HG03280 (cell line): ENCODE measurements around the gene BICDL2.

Experiments
- ATAC-seq: cut with Tn5 transposase; IDR thresholded peaks from one replicate; pipeline ENCODE4 v1.9.1; 2021; ENCODE audit warnings: mild to moderate bottlenecking, moderate library complexity; ENCODE audit not compliant: unreplicated experiment

The BICDL2 gene

DNA sequence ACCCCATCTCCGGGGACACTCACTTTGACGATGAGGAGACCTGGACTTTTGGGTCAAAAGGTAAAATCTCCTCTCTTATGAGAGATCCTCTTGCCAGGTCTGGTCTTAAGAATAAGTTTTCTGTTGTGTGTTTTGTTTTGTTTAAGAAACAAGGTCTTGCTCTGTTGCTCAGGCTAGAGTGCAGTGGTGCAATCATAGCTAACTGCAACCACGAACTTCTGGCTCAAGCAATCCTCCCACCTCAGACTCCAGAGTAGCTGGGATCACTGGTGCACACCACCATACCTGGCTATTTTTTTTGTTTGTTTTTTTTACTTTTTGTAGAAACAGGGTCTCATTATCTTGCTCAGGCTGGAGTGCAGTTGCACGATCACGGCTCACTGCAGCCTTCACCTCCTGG, 13.7 kb upstream of the BICDL2 start:
- ATAC-seq = no peak

DNA sequence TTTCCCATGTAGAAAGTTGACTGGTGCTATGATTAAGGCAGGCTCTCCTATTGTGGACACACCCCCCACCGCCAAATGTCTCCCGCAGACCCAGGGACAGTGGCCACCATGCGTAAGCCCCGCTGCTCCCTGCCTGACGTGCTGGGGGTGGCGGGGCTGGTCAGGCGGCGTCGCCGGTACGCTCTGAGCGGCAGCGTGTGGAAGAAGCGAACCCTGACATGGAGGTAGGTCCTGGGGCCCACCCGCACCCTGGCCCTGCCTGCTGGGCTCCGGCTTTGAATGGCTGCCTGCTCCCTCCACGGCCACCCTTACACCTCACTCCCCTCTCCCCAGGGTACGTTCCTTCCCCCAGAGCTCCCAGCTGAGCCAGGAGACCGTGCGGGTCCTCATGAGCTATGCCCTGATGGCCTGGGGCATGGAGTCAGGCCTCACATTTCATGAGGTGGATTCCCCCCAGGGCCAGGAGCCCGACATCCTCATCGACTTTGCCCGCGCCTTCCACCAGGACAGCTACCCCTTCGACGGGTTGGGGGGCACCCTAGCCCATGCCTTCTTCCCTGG, 13.3 kb upstream of the BICDL2 start:
- ATAC-seq = no peak

DNA sequence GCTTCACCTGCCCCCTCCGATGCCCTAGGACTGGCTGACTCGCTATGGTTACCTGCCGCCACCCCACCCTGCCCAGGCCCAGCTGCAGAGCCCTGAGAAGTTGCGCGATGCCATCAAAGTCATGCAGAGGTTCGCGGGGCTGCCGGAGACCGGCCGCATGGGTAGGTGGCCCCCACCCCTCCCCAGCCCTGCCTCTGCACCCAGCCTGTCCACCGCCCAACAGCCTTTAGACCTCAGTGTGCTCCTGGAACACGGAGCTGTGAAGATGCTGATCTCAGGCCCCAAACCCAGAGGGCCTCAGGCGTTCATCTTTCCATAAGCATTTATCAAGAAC, 10.6 kb upstream of the BICDL2 start:
- ATAC-seq = no peak

DNA sequence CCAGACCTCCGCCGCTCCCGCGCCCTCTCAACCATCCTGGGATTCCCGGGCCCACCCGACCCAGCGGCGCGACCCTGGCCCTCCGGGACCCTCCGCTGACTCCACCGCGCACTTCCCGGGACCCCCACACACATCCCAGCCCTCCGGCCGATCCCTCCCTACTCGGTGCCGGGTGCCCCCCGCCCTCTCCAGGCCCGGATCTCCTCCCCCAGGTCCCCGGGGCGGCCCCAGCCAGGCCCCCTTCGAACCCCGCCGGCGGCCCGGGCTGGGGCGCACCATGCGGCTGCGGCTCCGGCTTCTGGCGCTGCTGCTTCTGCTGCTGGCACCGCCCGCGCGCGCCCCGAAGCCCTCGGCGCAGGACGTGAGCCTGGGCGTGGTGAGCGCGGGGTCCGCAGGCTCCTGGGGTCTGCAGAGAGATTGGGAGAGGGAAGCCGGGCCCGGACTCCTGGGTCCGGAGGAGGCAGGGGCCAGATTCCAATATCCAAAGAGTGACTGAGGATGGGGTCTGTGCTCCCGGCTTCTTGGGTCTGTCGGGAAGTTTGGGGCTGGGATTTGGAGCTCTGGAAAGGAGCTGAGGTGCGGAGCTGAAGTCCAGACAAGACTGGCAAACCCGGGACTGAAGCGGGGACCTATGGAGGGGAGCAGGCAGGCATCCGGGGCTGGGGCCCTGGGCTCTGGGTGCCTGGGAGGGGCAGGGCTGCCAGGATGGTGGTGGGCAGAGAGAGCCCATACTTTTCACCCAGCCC, 10.1 kb upstream of the BICDL2 start:
- ATAC-seq = no peak

DNA sequence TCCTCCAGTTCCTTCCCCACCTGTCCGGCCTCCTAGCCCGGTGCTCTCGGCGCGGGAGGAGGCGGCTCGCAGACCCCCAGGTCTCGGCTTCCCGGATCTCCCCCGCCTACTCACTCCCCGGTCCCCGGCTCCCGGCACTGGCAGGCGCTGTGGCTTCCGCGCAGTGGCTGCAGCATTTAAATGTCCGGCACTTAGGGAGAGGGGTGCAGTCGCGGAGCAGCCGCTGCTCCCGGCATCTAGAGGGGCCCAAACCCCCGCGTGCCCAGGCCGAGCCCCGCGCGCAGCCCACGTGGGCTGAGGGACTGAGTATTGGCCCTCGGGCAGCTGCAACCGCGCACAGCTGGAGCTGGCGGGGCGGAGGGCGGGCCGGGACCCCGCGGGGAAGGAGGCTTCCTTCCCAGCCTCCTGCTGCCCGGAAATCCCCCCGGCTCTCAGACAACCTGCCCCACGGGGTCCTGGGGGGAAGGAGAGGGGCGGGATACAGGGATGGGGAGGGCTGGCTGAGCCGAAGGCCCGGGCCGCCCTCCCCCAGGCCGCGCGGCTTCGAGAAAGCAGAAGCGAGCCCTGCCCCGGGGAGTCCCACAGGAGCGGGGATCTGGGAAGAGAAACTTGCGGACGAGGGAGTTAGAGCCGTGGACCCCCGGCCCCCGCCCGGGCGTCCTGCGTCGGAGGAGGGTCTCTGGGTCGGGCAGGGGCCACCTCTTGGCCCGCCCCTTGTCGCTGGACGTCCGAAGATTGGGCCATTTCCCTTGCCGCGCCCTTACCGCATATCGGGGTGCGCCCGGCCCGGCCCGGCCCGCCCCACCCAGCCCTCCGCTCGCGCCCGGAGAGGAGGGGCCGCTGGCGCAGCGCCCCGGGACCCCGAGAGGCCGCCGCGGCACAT, 9.3 kb upstream of the BICDL2 start, which contains the start of gene MMP25:
Gene MMP25 (plus strand): TSS at position 804 of the 883 bp plus-strand sequence. CDS start 357 bp downstream, outside the sequence.
- no peak for ATAC-seq

DNA sequence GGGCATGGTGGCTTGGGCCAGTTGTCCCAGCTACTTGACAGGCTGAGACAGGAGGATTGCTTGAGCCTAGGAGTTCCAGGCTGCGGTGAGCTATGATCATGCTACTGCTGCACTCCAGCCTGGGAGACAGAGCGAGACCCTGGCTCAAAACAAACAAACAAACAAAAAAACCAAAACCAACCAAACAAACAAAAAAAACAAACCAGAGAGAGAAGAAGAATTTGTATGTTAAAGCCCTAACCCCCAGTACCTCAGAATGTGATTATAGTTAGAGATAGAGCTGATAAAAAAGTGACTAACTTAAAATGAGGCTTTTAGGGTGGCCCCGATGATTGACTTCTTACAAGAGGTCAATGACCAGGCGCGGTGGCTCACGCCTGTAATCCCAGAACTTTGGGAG, 8.0 kb upstream of the BICDL2 start:
- no peak for ATAC-seq

DNA sequence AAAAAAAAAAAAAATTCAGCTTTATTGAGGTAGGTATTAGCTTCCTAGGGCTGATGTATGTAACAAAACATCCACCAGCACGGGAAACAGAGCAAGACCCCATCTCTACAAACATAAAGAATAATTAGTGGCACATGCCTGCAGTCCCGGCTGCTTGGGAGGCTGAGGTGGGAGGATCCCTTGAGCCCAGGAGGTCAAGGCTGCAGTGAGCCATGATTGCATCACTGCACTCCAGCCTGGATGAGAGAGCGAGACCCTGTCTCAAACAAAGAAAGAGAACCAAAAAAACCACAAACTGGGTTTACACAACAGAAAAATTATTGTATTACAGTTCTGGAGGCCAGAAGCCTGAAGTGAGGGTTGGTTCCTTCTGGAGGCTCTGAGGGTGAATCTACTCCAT, 5.6 kb upstream of the BICDL2 start:
- no peak for ATAC-seq

DNA sequence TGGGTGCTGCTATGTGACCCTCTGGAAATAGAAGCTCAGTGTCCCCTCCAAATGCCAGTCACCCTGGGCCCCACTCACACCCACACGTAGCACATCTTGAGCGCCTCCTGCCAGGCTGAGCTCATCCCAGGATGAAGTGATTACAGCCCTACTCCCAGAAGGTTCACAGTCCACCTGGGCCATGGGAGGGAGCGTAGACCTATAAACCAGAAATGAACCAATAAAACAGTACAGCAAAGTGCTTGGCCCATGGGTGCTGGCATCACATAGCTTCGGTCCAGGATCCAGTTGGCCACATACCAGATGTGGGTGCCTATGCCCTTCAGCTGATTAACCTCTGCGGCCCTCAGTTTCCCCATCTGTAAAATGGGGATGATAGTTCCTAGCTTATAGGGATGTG, 2.2 kb upstream of the BICDL2 start:
- no peak for ATAC-seq

DNA sequence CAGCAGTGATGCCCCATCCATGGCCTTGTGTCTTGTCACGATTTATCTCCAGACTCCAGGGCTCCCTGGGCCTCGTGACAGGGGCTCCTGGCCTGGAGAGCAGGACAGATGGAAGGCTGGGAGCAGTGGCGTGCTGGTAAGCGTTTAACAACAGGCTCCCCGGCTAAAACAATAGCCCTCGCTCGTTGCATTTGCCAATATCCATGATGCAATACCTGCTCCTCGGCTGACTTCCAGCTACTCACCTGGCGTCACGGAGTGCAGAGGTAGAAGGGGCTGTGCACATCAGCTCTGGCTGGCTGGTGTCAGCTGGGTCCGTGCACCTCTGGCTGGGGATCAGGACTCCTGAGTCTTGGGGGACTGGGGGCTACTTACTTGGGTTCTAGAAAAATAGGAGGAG, 1.5 kb upstream of the BICDL2 start:
- no peak for ATAC-seq

DNA sequence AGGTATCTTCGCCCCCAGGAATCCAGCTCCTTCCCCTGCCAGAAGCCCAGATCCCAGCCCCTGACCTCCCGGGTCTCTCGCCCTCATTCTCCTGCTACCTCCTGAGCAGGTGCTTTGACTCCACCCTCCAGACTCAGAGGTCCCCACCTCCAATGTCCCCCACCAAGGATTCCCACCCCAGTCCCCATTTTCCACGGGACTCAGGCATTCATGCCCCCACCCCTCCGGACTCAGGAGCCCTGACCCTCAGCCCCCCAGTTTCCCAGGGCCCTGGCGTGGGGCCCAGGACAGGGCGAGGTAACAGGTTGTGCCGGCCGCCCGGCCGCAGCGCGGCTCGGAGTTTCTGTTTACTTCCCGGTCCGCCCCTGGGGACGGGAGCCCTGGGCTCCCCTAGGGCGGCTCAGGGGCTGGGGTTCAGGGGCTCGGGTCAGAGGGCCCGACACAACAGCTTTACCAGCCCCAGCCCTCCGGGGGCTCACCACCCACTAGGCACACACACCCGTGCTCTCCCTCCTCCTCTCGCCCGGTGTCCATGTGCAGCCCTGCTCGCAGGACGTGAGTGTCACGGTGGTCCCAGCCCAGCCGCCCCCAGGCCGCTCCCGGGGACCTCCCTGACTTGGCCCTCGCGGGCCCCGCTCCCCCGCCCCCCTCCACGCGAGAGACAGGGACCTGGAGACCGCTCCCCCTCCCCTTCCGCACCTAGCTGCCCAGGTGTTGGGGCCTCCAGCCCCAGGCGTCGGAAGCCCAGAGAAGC, 595 bp downstream of the BICDL2 start:
- no peak for ATAC-seq

DNA sequence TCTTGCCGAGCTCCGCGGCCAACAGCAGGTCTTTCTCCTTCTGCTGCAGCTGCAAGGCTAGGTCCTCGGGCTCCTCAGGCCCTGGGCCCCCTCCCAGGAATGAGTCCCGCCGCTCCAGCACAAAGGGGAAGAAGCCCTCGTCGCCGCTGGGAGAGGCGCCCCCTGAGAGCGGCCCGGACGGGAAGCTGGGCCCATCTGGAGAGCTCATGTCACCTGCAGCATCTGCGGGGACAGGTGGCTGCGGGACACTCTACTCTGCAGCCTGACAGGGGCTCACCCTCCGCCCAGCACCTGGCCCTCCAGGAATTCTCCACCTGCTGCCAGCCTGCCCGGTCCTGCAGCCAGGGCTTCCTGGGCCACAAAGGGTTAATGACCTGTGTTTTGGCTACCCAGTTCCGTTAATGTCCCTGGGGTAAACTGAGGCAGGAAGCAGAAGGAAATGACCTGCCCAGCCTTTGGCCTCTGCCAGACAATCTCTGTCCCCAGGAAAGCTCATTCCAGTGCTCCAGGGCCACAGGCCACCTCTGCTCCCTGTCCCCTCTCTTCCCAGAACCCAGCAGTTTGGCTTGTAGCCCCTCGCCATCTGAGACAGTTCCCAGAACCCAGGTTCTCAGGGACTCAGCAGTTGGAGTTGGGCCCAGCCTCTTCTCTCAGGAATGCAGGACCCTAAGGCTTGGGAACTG, 1.3 kb downstream of the BICDL2 start:
- no peak for ATAC-seq

DNA sequence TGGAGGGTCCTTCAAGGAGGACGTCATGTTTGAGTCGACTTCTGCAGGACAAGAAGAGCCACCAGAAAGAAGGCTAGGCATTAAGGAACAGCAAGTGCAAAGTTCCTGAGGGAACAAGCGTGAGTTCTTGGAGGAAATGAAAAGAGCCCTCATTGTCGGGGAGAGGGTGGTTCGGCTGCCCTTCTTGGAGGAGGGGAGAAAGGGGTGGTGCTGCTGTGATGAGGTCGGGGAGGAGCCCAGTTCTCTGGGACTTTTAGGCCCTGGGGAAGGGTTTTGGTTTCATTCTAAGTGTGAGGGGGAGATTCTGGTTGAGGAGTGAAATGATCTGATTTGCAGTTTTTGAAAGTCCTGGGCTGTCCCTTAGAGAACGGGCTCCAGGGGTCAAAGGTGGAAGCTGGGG, 4.1 kb downstream of the BICDL2 start:
- no peak for ATAC-seq

DNA sequence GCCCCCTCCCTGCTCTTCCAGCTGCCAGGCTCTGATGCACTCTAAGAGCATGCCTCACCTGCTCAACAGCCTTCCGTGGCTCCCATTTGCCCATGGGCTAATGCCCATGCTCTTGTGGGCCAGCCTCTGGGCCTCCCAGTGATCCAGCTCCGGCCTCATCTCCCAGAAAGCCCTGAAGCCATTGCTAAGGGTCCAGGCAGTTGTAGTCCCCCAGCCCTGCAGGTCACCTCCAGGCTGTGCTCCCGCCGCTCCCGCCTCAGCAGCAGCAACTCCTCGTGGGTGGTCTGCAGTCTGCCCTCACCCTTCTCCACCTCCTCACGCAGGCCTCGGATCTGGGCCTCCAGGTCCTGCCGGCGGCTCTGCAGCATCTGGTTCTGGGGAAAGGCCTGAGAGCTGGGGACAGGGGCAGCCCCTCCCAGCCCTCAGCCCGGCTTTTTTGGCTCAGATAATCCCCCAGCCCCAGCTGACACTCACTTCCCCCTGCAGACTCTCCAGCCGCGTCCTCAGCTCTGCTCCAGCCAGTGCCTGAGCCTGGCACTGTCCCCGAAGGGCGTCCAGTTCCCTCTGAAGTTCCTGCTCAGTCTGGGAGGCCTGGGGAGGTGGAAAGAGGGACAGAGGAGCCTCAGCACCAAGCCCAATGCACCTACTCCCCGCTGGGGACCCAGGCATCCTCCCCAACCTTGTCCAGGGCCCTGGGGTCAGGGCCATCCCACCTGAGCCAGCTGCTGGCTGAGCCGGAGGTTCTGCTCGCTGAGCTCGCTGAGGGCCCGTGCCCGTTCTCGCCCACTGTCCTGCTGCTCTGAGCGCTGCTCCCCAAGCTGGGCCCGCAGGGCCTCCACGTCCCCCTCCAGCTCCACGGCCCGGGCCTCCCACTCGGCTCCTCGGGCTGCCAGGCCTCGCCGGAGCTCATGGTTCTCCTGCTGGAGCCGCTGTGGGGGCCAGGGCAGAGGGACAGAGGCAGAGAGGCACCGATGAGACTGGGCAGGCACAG, 6.2 kb downstream of the BICDL2 start:
- ATAC-seq = no peak

DNA sequence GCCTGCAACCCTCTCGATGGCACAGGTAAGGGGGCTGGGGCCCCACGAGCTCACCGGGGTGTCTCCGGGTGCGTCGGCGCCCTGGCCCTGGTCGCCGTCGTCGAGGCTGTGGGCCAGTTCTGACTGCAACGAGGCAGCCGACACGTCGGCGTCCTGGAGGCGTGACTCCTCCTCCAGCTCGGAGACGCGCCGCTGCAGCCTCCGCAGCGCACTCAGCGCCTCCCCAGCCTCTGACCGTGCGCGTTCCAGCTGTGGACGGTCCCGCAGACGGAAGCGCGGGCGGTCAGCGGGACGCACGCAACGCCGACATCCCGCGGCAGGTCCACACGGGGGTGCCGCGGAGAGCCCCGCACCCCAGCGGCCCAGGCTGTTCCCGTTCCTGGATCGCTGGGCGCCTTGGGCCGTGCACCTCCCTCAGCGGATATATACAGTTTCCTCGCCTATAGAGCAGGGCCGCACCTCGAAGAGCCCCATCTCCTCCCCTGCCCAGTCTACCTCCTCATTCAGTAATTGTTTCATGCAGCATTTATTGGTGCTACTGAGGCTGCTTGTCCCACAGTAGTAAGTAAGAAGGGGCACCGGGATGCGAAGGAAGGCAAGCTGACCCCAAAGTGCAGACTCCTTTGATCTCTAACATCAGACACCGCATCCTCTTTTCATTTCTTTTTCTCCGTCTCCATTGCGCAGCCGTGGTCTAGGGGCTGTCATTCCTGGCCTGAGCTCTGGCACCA, 7.1 kb downstream of the BICDL2 start:
- ATAC-seq = no peak

DNA sequence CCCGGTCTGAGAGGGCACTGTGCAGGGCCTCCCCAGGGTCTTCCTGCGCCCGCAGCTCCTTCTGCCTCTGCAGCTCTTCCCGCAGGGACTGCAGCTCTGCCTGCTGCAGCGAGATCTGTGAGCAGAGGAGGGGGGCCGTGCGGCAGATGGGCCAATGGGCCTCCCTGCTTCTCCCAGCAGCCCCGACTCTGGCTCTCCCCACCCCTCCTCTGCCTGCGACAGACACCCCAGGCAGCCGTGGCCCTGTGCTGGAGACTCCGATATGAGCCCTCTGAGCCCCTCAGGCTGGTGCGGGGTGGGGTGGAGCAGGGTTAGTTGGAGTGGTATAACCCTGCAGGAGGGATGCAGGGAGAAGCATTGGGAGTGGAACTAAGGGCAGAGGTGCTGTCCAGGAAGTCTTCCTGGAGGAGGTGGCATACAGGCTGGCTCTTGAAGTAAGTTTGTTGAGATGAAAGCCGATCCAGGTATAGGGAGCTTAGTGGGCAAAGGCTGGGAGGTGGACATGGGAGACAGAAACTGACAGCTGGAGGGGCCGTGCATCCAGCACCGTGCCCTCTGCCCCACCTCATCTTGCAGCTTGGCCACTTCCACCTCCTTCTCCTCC, 7.9 kb downstream of the BICDL2 start:
- ATAC-seq = no peak

DNA sequence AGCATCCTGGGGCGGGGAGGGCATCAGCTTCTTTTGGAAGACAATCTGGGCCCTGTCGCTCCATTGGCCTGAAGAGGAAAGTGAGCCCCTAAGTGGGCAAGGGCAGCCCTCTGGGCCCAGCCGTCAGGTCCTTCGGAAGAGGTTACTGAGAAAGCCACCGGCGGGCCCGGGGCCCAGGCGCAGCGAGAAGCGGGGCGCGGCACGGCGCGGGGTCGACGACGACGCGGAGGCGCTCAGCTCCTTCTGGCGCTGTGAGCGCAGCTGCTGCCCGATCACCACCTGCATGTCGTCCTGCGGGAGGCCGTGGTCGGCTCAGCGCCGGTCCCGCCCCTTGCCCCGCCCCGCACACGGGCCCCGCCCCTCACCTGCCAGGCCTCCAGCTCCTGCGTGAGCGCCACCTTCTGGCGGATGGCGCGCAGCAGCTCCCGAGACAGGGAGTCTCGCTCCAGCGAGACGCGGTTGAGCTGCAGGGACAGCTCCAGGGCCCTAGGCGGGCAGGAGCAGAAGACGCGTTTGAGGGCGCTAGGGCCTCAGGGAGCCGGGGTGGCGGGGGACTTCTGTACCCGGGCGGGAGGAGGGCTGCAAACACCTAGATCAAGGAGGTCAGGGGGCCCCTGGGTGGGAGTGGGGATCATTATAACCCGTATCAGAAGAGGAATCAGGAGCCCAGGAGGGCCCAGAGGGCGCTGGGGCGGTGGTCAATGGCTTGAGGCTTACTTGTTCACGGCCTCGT, 8.6 kb downstream of the BICDL2 start:
- ATAC-seq = no peak

DNA sequence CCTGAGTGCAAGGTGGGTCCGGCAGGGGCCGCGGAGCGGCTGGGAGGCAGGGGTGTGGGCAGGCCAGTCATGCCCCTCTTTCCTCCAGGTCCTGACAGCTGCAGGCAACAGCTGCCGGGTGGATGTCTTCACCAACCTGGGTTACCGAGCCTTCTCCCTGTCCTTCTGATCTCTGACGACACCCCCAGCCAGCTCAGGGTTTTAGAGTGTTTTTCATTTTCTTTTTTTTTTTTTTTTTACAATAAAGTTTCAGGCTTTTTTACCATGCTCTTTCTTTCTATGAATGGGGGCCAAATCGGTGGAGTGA, 9.3 kb downstream of the BICDL2 start:
- no peak for ATAC-seq
